H9 (cell line): ENCODE results near the gene CCDC182. TPM values are rescaled to one million over a fixed set of nuclear protein-coding genes. Genes with fewer than 3 reads are reported as not detected.

Experiments used
- DNase-seq: peaks from one replicate; pipeline ENCODE4 v3.0.0-alpha.2; 2017
- H2AFZ ChIP-seq: one replicate; pipeline ENCODE4 v1.6.1; 2013; ENCODE audit warnings: mild to moderate bottlenecking, low read length, control low read depth, moderate library complexity
- H2AK5ac ChIP-seq: 2 replicates; pipeline ENCODE4 v1.6.1; 2013; ENCODE audit warnings: low read length, control low read depth, mixed read lengths; ENCODE audit not compliant: insufficient read length
- H2BK120ac ChIP-seq: one replicate; pipeline ENCODE4 v1.6.1; 2013; ENCODE audit warnings: low read depth, mild to moderate bottlenecking, low read length, control low read depth, inconsistent platforms; ENCODE audit not compliant: poor library complexity, severe bottlenecking
- H2BK12ac ChIP-seq: 2 replicates; pipeline ENCODE4 v1.6.1; 2013; ENCODE audit warnings: low read length, control low read depth, mixed read lengths, low read depth; ENCODE audit not compliant: insufficient read length
- H2BK15ac ChIP-seq: 2 replicates; pipeline ENCODE4 v1.6.1; 2013; ENCODE audit warnings: low read depth, low read length, control low read depth
- H2BK20ac ChIP-seq: one replicate; pipeline ENCODE4 v1.6.1; 2013; ENCODE audit warnings: low read depth, mild to moderate bottlenecking, low read length, control low read depth, inconsistent platforms; ENCODE audit not compliant: poor library complexity, severe bottlenecking
- H2BK5ac ChIP-seq: 2 replicates; pipeline ENCODE4 v1.6.1; 2013; ENCODE audit warnings: low read length, control low read depth, mixed read lengths; ENCODE audit not compliant: insufficient read length
- H3K14ac ChIP-seq: 2 replicates; pipeline ENCODE4 v1.6.1; 2013; ENCODE audit warnings: low read length, control low read depth; ENCODE audit not compliant: insufficient read depth
- H3K18ac ChIP-seq: 2 replicates; pipeline ENCODE4 v1.6.1; 2013; ENCODE audit warnings: low read depth, mild to moderate bottlenecking, mixed read lengths, low read length, control low read depth; ENCODE audit not compliant: insufficient read length
- H3K23ac ChIP-seq: 2 replicates; pipeline ENCODE4 v1.6.1; 2013; ENCODE audit warnings: low read length, control low read depth, mixed read lengths, low read depth; ENCODE audit not compliant: insufficient read length
- H3K23me2 ChIP-seq: 2 replicates; pipeline ENCODE4 v1.6.1; 2013; ENCODE audit warnings: low read depth, mild to moderate bottlenecking, mixed read lengths, low read length, control low read depth; ENCODE audit not compliant: insufficient read length, poor library complexity, severe bottlenecking
- H3K27ac ChIP-seq: 2 replicates; pipeline ENCODE4 v1.5.1; 2013; ENCODE audit warnings: low read length, control low read depth, mixed read lengths, low read depth; ENCODE audit not compliant: insufficient read length
- H3K27me3 ChIP-seq: 2 replicates; pipeline ENCODE4 v1.6.1; 2013; ENCODE audit warnings: low read length, control low read depth, inconsistent platforms; ENCODE audit not compliant: insufficient read depth
- H3K4ac ChIP-seq: 2 replicates; pipeline ENCODE4 v1.6.1; 2013; ENCODE audit warnings: low read depth, mild to moderate bottlenecking, control low read depth, inconsistent platforms, low read length, moderate library complexity
- H3K4me1 ChIP-seq: 2 replicates; pipeline ENCODE4 v1.6.1; 2013; ENCODE audit warnings: low read length, control low read depth, inconsistent platforms; ENCODE audit not compliant: insufficient read depth
- H3K4me2 ChIP-seq: 2 replicates; pipeline ENCODE4 v1.6.1; 2013; ENCODE audit warnings: low read length, control low read depth, mixed read lengths; ENCODE audit not compliant: insufficient read length, insufficient read depth
- H3K56ac ChIP-seq: 2 replicates; pipeline ENCODE4 v1.6.1; 2013; ENCODE audit warnings: low read depth, mild to moderate bottlenecking, mixed read lengths, low read length, control low read depth; ENCODE audit not compliant: insufficient read length
- H3K79me1 ChIP-seq: 2 replicates; pipeline ENCODE4 v1.6.1; 2013; ENCODE audit warnings: low read depth, mild to moderate bottlenecking, moderate library complexity, low read length, control low read depth, inconsistent platforms; ENCODE audit not compliant: insufficient read depth, poor library complexity, severe bottlenecking
- H3K79me2 ChIP-seq: 2 replicates; pipeline ENCODE4 v1.6.1; 2013; ENCODE audit warnings: low read length, control low read depth, inconsistent platforms; ENCODE audit not compliant: insufficient read depth
- H3K9ac ChIP-seq: 2 replicates; pipeline ENCODE4 v1.6.1; 2013; ENCODE audit warnings: low read length, control low read depth, mixed read lengths; ENCODE audit not compliant: insufficient read length; ENCODE audit errors: extremely low read depth
- H3K9me3 ChIP-seq: one replicate; pipeline ENCODE4 v1.6.1; 2013; ENCODE audit warnings: low read depth, low read length, inconsistent platforms; ENCODE audit not compliant: control insufficient read depth
- H3T11ph ChIP-seq: one replicate; pipeline ENCODE4 v1.6.1; 2013; ENCODE audit warnings: mild to moderate bottlenecking, low read length, control low read depth, inconsistent platforms
- H4K20me1 ChIP-seq: one replicate; pipeline ENCODE4 v1.6.1; 2013; ENCODE audit not compliant: control insufficient read depth, insufficient read length, insufficient read depth
- H4K5ac ChIP-seq: 2 replicates; pipeline ENCODE4 v1.6.1; 2013; ENCODE audit warnings: low read depth, mild to moderate bottlenecking, mixed read lengths, low read length, control low read depth; ENCODE audit not compliant: insufficient read length
- H4K8ac ChIP-seq: replicated peaks from 2 replicates; pipeline ENCODE4 v1.6.1; 2013; ENCODE audit warnings: low read length, control low read depth, mixed read lengths, low read depth; ENCODE audit not compliant: insufficient read length
- H4K91ac ChIP-seq: 2 replicates; pipeline ENCODE4 v1.6.1; 2013; ENCODE audit warnings: low read depth, mild to moderate bottlenecking, moderate library complexity, mixed read lengths, low read length, control low read depth; ENCODE audit not compliant: insufficient read length
- H3K27ac Mint-ChIP-seq, 3 experiments: 2 replicates in 2 of 3; 3 replicates in 1 of 3; pipeline ENCODE4 v1.8.0; 2020 to 2021; ENCODE audit warnings: mixed read lengths in 3 of 3, mild to moderate bottlenecking in 1 of 3, moderate library complexity in 1 of 3
- H3K27me3 Mint-ChIP-seq: 2 replicates; pipeline ENCODE4 v1.8.0; 2021; ENCODE audit warnings: low read depth, mild to moderate bottlenecking, moderate library complexity, mixed read lengths
- H3K36me3 Mint-ChIP-seq, 3 experiments: 2 replicates in 2 of 3; 3 replicates in 1 of 3; pipeline ENCODE4 v1.8.0; 2020 to 2021; ENCODE audit warnings: low read depth in 3 of 3, mixed read lengths in 3 of 3; ENCODE audit not compliant: insufficient read depth in 1 of 3
- H3K4me1 Mint-ChIP-seq, 2 experiments: 2 replicates each; pipeline ENCODE4 v1.8.0; 2020; ENCODE audit warnings: mixed read lengths in 2 of 2
- H3K4me3 Mint-ChIP-seq, 2 experiments: 2 replicates in 1 of 2; 3 replicates in 1 of 2; pipeline ENCODE4 v1.8.0; 2020 to 2021; ENCODE audit warnings: mild to moderate bottlenecking in 2 of 2, mixed read lengths in 2 of 2, moderate library complexity in 1 of 2
- H3K9me3 Mint-ChIP-seq, 2 experiments: 2 replicates in 1 of 2; 3 replicates in 1 of 2; pipeline ENCODE4 v1.8.0; 2020; ENCODE audit warnings: mild to moderate bottlenecking in 2 of 2, mixed read lengths in 2 of 2, moderate library complexity in 1 of 2
- WGBS: extraction: QIAGEN DNeasy Blood & Tissue Kit; methylation state at CpG from one replicate; pipeline ENCODE4 v1.1.7; 2013; ENCODE audit warnings: missing lambda C conversion rate, low lambda C conversion rate, mixed read lengths; ENCODE audit not compliant: insufficient read length; ENCODE audit errors: extremely low coverage; 5-methylcytosine and 5-hydroxymethylcytosine counted together
- total RNA-seq: library from RNA; stranded (reverse); gene quantifications from 2 replicates; pipeline ENCODE4 v1.2.1, GENCODE V29; 2021
- TF ChIP-seq, protein P1 (sequence below): fragments of 200-600 bp; sonication (generic); conservative IDR thresholded peaks from 3 replicates; pipeline ENCODE4 v1.8.0; 2021; ENCODE audit warnings: antibody characterized with exemption, mild to moderate bottlenecking

The CCDC182 gene
- total RNA-seq, 1 experiment from 2014 or later = not detected

DNA sequence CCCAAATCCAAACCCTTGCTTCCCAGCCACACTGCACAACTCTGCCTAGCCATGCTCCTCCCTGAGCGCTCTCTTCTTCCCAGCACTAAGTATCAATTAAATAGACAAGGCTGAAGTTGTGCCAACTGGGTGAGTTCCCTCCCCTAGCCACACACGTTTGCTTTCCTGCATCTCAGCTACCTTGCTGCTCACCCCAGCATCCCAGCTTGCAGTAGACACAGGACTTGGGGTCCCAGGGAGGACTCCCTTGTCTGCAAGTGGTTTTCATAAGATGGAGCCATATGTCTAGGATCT, 4.9 kb downstream of the CCDC182 start:
- Histone ChIP-seq H2BK15ac (no peak overlapping the region), H3K23ac (no peak overlapping the region), H2BK5ac (no peak overlapping the region), H4K91ac (no peak overlapping the region), H2AFZ (no peak overlapping the region), H3K4me1 (no peaks in the 10 kb centered on the region), H3K27me3 (no peaks in the 10 kb centered on the region), H3K79me2 (no peaks in the 10 kb centered on the region), H3T11ph (no peak overlapping the region), H3K79me1 (no peaks in the 10 kb centered on the region), H3K4ac (no peak overlapping the region), H2BK12ac (no peak overlapping the region), H3K27ac (no peak overlapping the region), H2AK5ac (no peak overlapping the region), H3K9me3 (no peaks in the 10 kb centered on the region), H4K8ac (no peak overlapping the region), H3K4me2 (no peak overlapping the region), H3K9ac (no peak overlapping the region), H3K23me2 (no peaks in the 10 kb centered on the region), H4K5ac (no peak overlapping the region), H2BK120ac (no peak overlapping the region), H3K18ac (no peak overlapping the region), H2BK20ac (no peak overlapping the region), H4K20me1 (no peaks in the 10 kb centered on the region), H3K14ac (no peak overlapping the region), H3K56ac (no peak overlapping the region)
- DNase-seq = no peak
- H3K9me3 Mint-ChIP-seq = no peaks in the 10 kb centered on the region
- H3K4me1 Mint-ChIP-seq = 0 out of 4 replicates have a peak, but pooled peaks cover 0 to 3% of the 10 kb centered on the region in 2 experiments
- H3K36me3 Mint-ChIP-seq = no peaks in the 10 kb centered on the region
- no CpG with 5 or more reads among the region's 2 CpGs for WGBS
- no peak overlapping the region for H3K27ac Mint-ChIP-seq
- TF ChIP-seq, protein P1, sequence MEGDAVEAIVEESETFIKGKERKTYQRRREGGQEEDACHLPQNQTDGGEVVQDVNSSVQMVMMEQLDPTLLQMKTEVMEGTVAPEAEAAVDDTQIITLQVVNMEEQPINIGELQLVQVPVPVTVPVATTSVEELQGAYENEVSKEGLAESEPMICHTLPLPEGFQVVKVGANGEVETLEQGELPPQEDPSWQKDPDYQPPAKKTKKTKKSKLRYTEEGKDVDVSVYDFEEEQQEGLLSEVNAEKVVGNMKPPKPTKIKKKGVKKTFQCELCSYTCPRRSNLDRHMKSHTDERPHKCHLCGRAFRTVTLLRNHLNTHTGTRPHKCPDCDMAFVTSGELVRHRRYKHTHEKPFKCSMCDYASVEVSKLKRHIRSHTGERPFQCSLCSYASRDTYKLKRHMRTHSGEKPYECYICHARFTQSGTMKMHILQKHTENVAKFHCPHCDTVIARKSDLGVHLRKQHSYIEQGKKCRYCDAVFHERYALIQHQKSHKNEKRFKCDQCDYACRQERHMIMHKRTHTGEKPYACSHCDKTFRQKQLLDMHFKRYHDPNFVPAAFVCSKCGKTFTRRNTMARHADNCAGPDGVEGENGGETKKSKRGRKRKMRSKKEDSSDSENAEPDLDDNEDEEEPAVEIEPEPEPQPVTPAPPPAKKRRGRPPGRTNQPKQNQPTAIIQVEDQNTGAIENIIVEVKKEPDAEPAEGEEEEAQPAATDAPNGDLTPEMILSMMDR = no peak
- peaks cover 27% of the 10 kb centered on the region for H3K27me3 Mint-ChIP-seq
- H3K4me3 Mint-ChIP-seq = no peak overlapping the region
